ENCODE data around the gene PAX5. TPM values are rescaled to one million over a fixed set of nuclear protein-coding genes. Genes with fewer than 3 reads are reported as not detected.

The PAX5 gene
- total and polyA plus RNA-seq, 2 of the 13 experiments (the other 11 are each of a cell fraction or from before 2014, with no cell fraction given), result not detected

DNA sequence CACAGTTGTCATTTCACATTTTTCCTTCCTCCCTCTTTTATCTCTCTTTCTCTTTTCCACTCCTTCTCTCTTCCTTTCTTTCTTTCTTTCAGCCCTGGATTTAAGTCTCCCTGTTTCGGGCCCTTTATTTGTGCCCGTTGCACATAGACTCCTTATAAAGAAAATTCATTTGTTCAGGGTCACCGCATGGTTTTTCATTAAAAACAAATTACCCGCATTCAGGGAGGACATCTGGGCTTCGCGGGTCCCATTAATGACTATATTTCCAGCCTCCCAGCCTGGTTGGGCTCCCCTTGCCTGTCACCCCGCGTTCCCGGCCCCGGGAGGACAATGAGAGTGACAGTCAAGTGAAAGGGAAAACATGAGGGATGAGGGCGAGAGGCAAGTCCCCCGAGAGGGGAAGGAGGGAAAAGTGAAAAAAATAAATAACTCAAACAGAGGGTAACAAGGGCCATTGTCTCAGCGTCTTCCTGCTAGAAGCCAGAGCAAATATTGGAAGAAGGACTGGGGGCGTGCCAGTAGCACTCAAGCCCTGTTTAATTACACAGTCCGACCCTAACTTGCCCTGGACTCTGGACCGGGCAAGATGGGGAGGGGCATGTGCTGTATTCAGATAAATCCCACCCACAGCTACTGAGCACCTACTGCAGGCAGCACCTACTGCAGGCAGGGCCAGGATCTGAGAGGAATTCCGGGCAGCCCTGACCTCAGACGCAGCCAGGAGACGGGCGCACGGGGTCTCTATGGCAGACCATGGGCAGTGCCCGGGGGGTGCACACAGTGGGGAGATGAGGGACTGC lies 166.2 kb downstream of the PAX5 start (continued):
- peak; percentile 96 for TF ChIP-seq RERE (CRISPR knock-in tag; IDR thresholded peaks at IDR 0.05; ENCODE audit: low read depth)
- TF ChIP-seq ZNF800 (CRISPR knock-in tag; IDR thresholded peaks at IDR 0.05), result no peak
- peak; percentile 45; the same call in 1 of the 2 replicates for TF ChIP-seq KDM5B (CRISPR knock-in tag; IDR thresholded peaks at IDR 0.05; ENCODE audit: borderline replicate concordance)
- TF ChIP-seq, protein P1, sequence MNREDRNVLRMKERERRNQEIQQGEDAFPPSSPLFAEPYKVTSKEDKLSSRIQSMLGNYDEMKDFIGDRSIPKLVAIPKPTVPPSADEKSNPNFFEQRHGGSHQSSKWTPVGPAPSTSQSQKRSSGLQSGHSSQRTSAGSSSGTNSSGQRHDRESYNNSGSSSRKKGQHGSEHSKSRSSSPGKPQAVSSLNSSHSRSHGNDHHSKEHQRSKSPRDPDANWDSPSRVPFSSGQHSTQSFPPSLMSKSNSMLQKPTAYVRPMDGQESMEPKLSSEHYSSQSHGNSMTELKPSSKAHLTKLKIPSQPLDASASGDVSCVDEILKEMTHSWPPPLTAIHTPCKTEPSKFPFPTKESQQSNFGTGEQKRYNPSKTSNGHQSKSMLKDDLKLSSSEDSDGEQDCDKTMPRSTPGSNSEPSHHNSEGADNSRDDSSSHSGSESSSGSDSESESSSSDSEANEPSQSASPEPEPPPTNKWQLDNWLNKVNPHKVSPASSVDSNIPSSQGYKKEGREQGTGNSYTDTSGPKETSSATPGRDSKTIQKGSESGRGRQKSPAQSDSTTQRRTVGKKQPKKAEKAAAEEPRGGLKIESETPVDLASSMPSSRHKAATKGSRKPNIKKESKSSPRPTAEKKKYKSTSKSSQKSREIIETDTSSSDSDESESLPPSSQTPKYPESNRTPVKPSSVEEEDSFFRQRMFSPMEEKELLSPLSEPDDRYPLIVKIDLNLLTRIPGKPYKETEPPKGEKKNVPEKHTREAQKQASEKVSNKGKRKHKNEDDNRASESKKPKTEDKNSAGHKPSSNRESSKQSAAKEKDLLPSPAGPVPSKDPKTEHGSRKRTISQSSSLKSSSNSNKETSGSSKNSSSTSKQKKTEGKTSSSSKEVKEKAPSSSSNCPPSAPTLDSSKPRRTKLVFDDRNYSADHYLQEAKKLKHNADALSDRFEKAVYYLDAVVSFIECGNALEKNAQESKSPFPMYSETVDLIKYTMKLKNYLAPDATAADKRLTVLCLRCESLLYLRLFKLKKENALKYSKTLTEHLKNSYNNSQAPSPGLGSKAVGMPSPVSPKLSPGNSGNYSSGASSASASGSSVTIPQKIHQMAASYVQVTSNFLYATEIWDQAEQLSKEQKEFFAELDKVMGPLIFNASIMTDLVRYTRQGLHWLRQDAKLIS (CRISPR knock-in tag; IDR thresholded peaks at IDR 0.05), result no peak
- no peak for TF ChIP-seq DR1 (CRISPR knock-in tag; IDR thresholded peaks at IDR 0.05)
- TF ChIP-seq MAZ (IDR thresholded peaks at IDR 0.05; ENCODE audit: borderline replicate concordance, low read depth, low read length), result 0 out of 2 replicates have a peak, but pooled peaks have one; percentile 15
- peak; percentile 73; the same call in 1 of the 2 replicates for TF ChIP-seq MAZ (CRISPR knock-in tag; IDR thresholded peaks at IDR 0.05; ENCODE audit: low read depth)
- TF ChIP-seq, protein P2, sequence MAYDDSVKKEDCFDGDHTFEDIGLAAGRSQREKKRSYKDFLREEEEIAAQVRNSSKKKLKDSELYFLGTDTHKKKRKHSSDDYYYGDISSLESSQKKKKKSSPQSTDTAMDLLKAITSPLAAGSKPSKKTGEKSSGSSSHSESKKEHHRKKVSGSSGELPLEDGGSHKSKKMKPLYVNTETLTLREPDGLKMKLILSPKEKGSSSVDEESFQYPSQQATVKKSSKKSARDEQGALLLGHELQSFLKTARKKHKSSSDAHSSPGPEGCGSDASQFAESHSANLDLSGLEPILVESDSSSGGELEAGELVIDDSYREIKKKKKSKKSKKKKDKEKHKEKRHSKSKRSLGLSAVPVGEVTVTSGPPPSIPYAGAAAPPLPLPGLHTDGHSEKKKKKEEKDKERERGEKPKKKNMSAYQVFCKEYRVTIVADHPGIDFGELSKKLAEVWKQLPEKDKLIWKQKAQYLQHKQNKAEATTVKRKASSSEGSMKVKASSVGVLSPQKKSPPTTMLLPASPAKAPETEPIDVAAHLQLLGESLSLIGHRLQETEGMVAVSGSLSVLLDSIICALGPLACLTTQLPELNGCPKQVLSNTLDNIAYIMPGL (CRISPR knock-in tag; IDR thresholded peaks at IDR 0.05; ENCODE audit: borderline replicate concordance in 1 of 2, low read depth in 1 of 2), result peak in 1 of 2 experiments; percentile 61; a peak in 1 of 4 replicates
- TF ChIP-seq HIC2 (CRISPR knock-in tag; IDR thresholded peaks at IDR 0.05; ENCODE audit: low read depth), result peak; percentile 86; the same call in 1 of the 2 replicates
- TF ChIP-seq NFYB (CRISPR knock-in tag; IDR thresholded peaks at IDR 0.05), result no peak
- peak; percentile 87 for TF ChIP-seq CCAR2 (optimal IDR thresholded peaks at IDR 0.05; ENCODE audit: low read depth, low read length)

Measured in HepG2 (cell line).